Endometrial microvascular endothelial cells (primary cell): Measurements from ENCODE around the gene DNAJB1. TPM values are rescaled to one million over a fixed set of nuclear protein-coding genes. Genes with fewer than 3 reads are reported as not detected.
"Not testable (repeated sequence)": the region's sequence is repeated elsewhere in the genome, so short reads cannot be mapped to it uniquely, and the experiment has no call there.

Experiments
- in situ Hi-C: cut with HindIII; loops from 2 replicates; pipeline ENCODE4 v1.10.0; 2017; ENCODE audit warnings: low sequenced_read_pairs, low pct_unique_long_range_greater_than_20kb; ENCODE audit errors: inconsistent ontology term
- total RNA-seq: library from RNA; depleted of rRNA; stranded (reverse); fragments of >200 nt; gene quantifications from one replicate; pipeline ENCODE4 v1.2.3, GENCODE V29; 2015; ENCODE audit errors: inconsistent ontology term

DNAJB1 gene
- 65.7 TPM for total RNA-seq

GRCh38 chr19:14517840-14518505, at the start of gene DNAJB1:
DNAJB1 (minus strand) TSS chr19:14518397; CDS start chr19:14518349, 48 bp downstream.
- in situ Hi-C loops: no loop called here

GRCh38 chr19:14567079-14567478, 48.9 kb upstream of the DNAJB1 start:
- in situ Hi-C loops: no loop called here

- in situ Hi-C loops: no loop called here
Measured at GRCh38 chr19:14566712-14567077, 48.5 kb upstream of the DNAJB1 start.

GRCh38 chr19:14565765-14566711, 47.8 kb upstream of the DNAJB1 start:
- in situ Hi-C loops: no loop called here

GRCh38 chr19:14565298-14565679, 47.1 kb upstream of the DNAJB1 start:
- in situ Hi-C loops: no loop called here

- in situ Hi-C loops: not testable (repeated sequence)
Measured at GRCh38 chr19:14564652-14565297, 46.6 kb upstream of the DNAJB1 start.

- in situ Hi-C loops: no loop called here
Measured at GRCh38 chr19:14563989-14564651, 45.9 kb upstream of the DNAJB1 start.

GRCh38 chr19:14563590-14563926, 45.4 kb upstream of the DNAJB1 start:
- in situ Hi-C loops: no loop called here

- in situ Hi-C loops: no loop called here
Measured at GRCh38 chr19:14562660-14563589, 44.7 kb upstream of the DNAJB1 start.

- in situ Hi-C loops: no loop called here
Measured at GRCh38 chr19:14561847-14562351, 43.7 kb upstream of the DNAJB1 start.

GRCh38 chr19:14561249-14561648, 43.1 kb upstream of the DNAJB1 start:
- in situ Hi-C loops: no loop called here

- in situ Hi-C loops: no loop called here
Measured at GRCh38 chr19:14560776-14561108, 42.5 kb upstream of the DNAJB1 start.

- in situ Hi-C loops: no loop called here
Measured at GRCh38 chr19:14559916-14560775, 41.9 kb upstream of the DNAJB1 start.

- in situ Hi-C loops: no loop called here
Measured at GRCh38 chr19:14558370-14559066, 40.3 kb upstream of the DNAJB1 start.

- in situ Hi-C loops: no loop called here
Measured at GRCh38 chr19:14556662-14557188, 38.5 kb upstream of the DNAJB1 start.

GRCh38 chr19:14555918-14556661, 37.9 kb upstream of the DNAJB1 start:
- in situ Hi-C loops: no loop called here
